ENCODE results near the gene TEPSIN. TPM values are rescaled to one million over a fixed set of nuclear protein-coding genes. Genes with fewer than 3 reads are reported as not detected.

TEPSIN gene
- total RNA-seq, 3 donors from 2014 or later, result 42.7 to 52.2 (median 47.4) TPM

GRCh38 chr17:81277421-81277820 is 38.6 kb upstream of the TEPSIN start:
- no peaks in the 10 kb centered on the region for H3K27me3 Mint-ChIP-seq (ENCODE audit: low read depth)
- H3K4me3 Mint-ChIP-seq, result no peak overlapping the region
- H3K9me3 Mint-ChIP-seq, result no peaks in the 10 kb centered on the region
- DNase-seq (no peak), ATAC-seq (no peak)
- peaks cover 27% of the 10 kb centered on the region for H3K36me3 Mint-ChIP-seq (ENCODE audit: insufficient read depth)
- peaks cover 3% of the 10 kb centered on the region for H3K4me1 Mint-ChIP-seq (ENCODE audit: low read depth)

- DNase-seq (no peak), ATAC-seq (no peak)
- Mint-ChIP-seq H3K9me3 (no peaks in the 10 kb centered on the region), H3K27me3 (ENCODE audit: low read depth) (no peaks in the 10 kb centered on the region), H3K4me3 (no peak overlapping the region), H3K4me1 (ENCODE audit: low read depth) (peaks cover 3% of the 10 kb centered on the region), H3K36me3 (ENCODE audit: insufficient read depth) (peaks cover 28% of the 10 kb centered on the region)
Observed at GRCh38 chr17:81276781-81277180, 37.9 kb upstream of the TEPSIN start.

GRCh38 chr17:81274471-81274855 is 35.6 kb upstream of the TEPSIN start:
- Mint-ChIP-seq H3K36me3 (ENCODE audit: insufficient read depth) (peaks cover 24% of the 10 kb centered on the region), H3K4me1 (ENCODE audit: low read depth) (peaks cover 3% of the 10 kb centered on the region), H3K9me3 (no peaks in the 10 kb centered on the region), H3K4me3 (no peak overlapping the region), H3K27me3 (ENCODE audit: low read depth) (no peaks in the 10 kb centered on the region)
- ATAC-seq (no peak), DNase-seq (no peak)

DNA sequence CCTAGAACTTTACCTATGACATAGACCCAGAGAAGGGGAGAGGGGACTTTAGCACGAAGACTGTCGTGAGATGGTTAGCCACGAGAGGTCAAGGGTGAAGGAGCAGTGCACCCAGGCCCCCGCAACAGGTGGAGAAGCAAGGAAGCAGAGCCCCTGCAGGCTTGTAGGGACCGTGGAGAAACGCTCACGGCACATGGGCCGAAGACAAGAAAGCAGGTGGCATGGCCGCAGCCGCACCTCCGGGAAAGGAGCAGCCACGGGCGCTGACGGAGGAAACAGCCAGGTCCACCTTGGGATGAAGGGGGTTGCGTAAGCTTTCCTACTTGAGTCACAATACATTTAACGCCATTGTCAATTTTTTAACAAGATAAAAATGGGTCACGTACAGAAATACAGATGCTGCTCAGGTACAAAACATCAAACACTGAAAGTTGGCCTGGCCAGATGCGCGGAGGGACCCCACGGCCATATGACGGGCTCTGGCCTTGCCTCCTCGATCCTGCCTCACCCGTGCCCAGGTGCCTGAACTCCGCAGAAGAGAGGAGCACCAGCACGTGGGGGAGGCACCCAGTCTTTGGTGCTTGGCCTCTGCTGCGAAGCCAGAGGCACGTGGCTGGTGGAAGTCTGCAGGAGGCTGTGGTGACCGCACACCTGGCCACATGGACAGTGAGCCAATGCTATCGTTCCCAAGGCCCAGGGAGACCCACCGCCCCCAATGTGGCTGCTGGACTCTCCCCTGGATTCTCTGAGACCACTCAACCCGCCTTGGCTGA is 35.0 kb upstream of the TEPSIN start:
- no peak for DNase-seq
- no peaks in the 10 kb centered on the region for H3K27me3 Mint-ChIP-seq (ENCODE audit: low read depth)
- H3K4me1 Mint-ChIP-seq (ENCODE audit: low read depth), result peaks cover 3% of the 10 kb centered on the region
- no peak overlapping the region for H3K4me3 Mint-ChIP-seq
- H3K36me3 Mint-ChIP-seq (ENCODE audit: insufficient read depth), result peaks cover 26% of the 10 kb centered on the region
- no peak for ATAC-seq
- H3K9me3 Mint-ChIP-seq, result no peaks in the 10 kb centered on the region

DNA sequence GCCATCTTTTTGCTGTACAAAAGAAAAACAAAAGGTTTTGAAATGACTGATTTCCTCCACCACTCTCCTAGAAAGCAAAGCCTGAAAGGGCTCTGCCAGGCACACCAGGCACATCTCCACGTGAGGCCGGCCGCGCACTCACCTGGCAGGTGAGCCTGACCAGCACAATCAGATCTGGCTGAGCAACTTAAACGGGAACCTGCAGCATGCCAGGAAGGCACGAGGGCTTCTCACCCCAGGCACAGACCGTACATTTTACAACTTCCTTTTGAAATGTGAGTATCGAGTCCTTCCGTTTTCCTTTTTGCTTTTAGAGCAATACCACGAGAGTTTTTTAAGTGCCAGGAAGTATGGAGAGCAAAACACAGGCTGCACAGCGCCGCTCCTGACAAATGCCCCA is 33.8 kb upstream of the TEPSIN start:
- peaks cover 3% of the 10 kb centered on the region for H3K4me1 Mint-ChIP-seq (ENCODE audit: low read depth)
- H3K36me3 Mint-ChIP-seq (ENCODE audit: insufficient read depth), result peaks cover 30% of the 10 kb centered on the region
- H3K27me3 Mint-ChIP-seq (ENCODE audit: low read depth), result no peaks in the 10 kb centered on the region
- no peaks in the 10 kb centered on the region for H3K9me3 Mint-ChIP-seq
- ATAC-seq (no peak), DNase-seq (no peak)
- no peak overlapping the region for H3K4me3 Mint-ChIP-seq

- Mint-ChIP-seq H3K36me3 (ENCODE audit: insufficient read depth) (peaks cover 35% of the 10 kb centered on the region), H3K9me3 (no peaks in the 10 kb centered on the region), H3K4me1 (ENCODE audit: low read depth) (peaks cover 6% of the 10 kb centered on the region), H3K4me3 (no peak overlapping the region), H3K27me3 (ENCODE audit: low read depth) (no peaks in the 10 kb centered on the region)
- DNase-seq (no peak), ATAC-seq (no peak)
Observed at GRCh38 chr17:81271226-81271625, 32.4 kb upstream of the TEPSIN start.

DNA sequence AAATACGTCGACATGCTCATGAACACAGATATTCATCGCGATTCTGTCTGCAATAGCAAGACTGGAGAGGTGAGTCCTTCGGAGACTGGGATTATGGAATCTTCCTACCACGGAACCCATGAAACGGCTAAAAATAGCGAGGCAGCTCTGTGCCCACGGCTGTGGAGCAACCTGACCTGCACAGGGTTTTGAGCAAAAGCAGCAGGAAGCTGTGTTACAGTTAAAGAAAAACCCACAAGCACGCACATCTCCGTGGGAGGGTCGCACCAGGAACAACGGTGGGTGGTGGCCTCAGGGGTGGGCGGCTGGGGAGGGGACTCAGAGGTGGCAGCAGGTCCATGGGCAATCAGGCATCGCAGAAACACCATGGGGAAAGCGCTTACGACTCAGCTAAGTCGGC is 31.4 kb upstream of the TEPSIN start:
- Mint-ChIP-seq H3K36me3 (ENCODE audit: insufficient read depth) (peaks cover 38% of the 10 kb centered on the region), H3K27me3 (ENCODE audit: low read depth) (no peaks in the 10 kb centered on the region), H3K4me1 (ENCODE audit: low read depth) (peaks cover 6% of the 10 kb centered on the region), H3K9me3 (no peaks in the 10 kb centered on the region), H3K4me3 (no peak overlapping the region)
- DNase-seq (no peak), ATAC-seq (no peak)

DNA sequence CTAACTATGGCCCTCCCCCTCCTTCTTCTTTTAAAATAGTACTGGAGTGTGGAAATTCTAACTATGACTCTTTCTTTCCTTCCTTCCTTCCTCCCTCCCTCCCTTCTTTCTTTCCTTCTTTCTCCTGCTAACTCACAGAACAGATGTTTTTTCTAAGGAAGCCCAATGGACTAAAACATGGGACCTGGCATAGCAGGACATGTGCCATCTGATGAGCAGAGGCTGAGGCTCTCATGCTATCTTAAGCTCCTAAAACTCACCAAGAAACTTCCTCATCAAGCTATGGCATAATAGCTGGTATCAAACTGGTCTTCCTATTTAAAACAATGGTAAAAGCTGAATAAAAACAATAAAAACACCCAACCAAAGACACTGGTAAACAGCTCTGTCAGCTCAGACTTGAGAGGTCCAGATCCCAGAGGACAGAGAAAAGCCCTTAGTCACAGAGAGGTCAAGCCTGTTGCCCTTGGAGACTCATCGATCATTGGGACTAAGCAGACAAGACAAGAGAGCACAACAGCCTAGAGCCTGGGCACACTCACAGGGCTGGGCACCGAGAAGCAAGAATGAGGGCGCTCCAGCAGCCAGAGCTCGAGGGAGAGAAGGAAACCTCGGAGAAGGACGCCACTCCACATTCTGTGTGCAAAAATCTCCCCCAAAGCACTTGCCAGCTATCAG is 28.7 kb upstream of the TEPSIN start:
- Mint-ChIP-seq H3K9me3 (no peaks in the 10 kb centered on the region), H3K27me3 (ENCODE audit: low read depth) (no peaks in the 10 kb centered on the region), H3K36me3 (ENCODE audit: insufficient read depth) (peaks cover 33% of the 10 kb centered on the region), H3K4me1 (ENCODE audit: low read depth) (peaks cover 3% of the 10 kb centered on the region), H3K4me3 (no peak overlapping the region)
- DNase-seq, result no peak
- no peak for ATAC-seq

- H3K9me3 Mint-ChIP-seq, result no peaks in the 10 kb centered on the region
- no peak for DNase-seq
- no peak for ATAC-seq
- H3K36me3 Mint-ChIP-seq (ENCODE audit: insufficient read depth), result peaks cover 28% of the 10 kb centered on the region
- H3K27me3 Mint-ChIP-seq (ENCODE audit: low read depth), result no peaks in the 10 kb centered on the region
- H3K4me3 Mint-ChIP-seq, result no peak overlapping the region
- peaks cover 3% of the 10 kb centered on the region for H3K4me1 Mint-ChIP-seq (ENCODE audit: low read depth)
Observed at GRCh38 chr17:81265576-81265975, 26.7 kb upstream of the TEPSIN start.

DNA sequence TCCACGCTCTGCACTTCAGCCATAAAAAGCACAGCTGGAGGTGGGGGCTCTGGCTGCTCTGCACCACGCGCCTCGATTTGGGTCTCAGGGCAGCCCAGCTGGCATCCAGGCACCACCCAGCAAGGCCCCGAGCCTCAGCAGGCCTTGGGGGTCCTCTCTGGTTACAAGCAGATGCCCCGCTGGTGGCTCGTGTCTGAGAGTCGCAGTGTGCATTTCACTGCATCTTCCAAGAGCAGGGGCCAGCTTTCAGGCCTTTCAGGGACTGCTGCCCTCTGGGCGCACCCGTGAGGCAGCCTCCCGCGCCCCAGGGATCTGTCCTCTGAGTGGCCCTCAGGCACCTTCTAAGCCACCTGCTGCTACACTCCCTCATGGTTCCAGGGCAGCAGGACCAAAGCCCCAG is 25.8 kb upstream of the TEPSIN start:
- Mint-ChIP-seq H3K9me3 (no peaks in the 10 kb centered on the region), H3K27me3 (ENCODE audit: low read depth) (no peaks in the 10 kb centered on the region), H3K4me1 (ENCODE audit: low read depth) (peaks cover 3% of the 10 kb centered on the region), H3K36me3 (ENCODE audit: insufficient read depth) (peaks cover 28% of the 10 kb centered on the region), H3K4me3 (no peak overlapping the region)
- DNase-seq (no peak), ATAC-seq (no peak)

- Mint-ChIP-seq H3K9me3 (no peaks in the 10 kb centered on the region), H3K27me3 (ENCODE audit: low read depth) (no peaks in the 10 kb centered on the region), H3K4me1 (ENCODE audit: low read depth) (peaks cover 3% of the 10 kb centered on the region), H3K4me3 (no peak overlapping the region), H3K36me3 (ENCODE audit: insufficient read depth) (peaks cover 26% of the 10 kb centered on the region)
- no peak for DNase-seq
- ATAC-seq, result no peak
Observed at GRCh38 chr17:81263371-81264181, 24.7 kb upstream of the TEPSIN start.

GRCh38 chr17:81261582-81262336 is 22.9 kb upstream of the TEPSIN start:
- ATAC-seq (no peak), DNase-seq (no peak)
- Mint-ChIP-seq H3K36me3 (ENCODE audit: insufficient read depth) (peaks cover 17% of the 10 kb centered on the region), H3K4me1 (ENCODE audit: low read depth) (no peaks in the 10 kb centered on the region), H3K27me3 (ENCODE audit: low read depth) (no peaks in the 10 kb centered on the region), H3K4me3 (no peak overlapping the region), H3K9me3 (no peaks in the 10 kb centered on the region)

DNA sequence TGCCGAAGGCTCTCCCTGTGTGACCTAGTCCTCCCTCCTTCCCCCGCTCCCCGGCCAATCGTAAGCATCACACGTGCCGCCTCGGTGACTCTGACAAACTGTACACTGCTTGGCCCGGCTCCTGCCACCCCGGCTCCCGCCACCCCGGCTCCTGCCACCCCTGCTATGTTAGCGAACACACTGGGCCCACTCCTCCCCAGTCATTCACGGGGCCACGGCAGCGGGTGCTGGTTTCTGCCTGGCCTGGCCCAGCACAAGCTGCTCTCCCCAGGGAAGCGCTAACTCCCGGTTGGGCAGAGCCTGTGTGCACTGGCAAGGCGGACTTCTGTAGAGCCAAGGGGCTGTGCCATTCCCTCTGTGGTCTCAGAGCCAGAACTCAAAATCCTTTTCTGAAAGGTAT is 22.2 kb upstream of the TEPSIN start:
- Mint-ChIP-seq H3K9me3 (no peaks in the 10 kb centered on the region), H3K27me3 (ENCODE audit: low read depth) (no peaks in the 10 kb centered on the region), H3K4me3 (no peak overlapping the region), H3K4me1 (ENCODE audit: low read depth) (no peaks in the 10 kb centered on the region), H3K36me3 (ENCODE audit: insufficient read depth) (peaks cover 14% of the 10 kb centered on the region)
- ATAC-seq (no peak), DNase-seq (no peak)

- no peak for ATAC-seq
Observed at GRCh38 chr17:81260641-81261040, 21.8 kb upstream of the TEPSIN start.

More at GRCh38 chr17:81260641-81261040, 21.8 kb upstream of the TEPSIN start:
- Mint-ChIP-seq H3K36me3 (ENCODE audit: insufficient read depth) (peaks cover 10% of the 10 kb centered on the region), H3K4me3 (no peak overlapping the region), H3K4me1 (ENCODE audit: low read depth) (no peaks in the 10 kb centered on the region), H3K27me3 (ENCODE audit: low read depth) (no peaks in the 10 kb centered on the region), H3K9me3 (no peaks in the 10 kb centered on the region)
- DNase-seq, result no peak
